HEK293 (cell line): ENCODE results near the gene ASB16.

ENCODE experiments used
- EGR2 ChIP-seq: fragments of 450-650 bp; formaldehyde crosslinking; IDR thresholded peaks from 2 replicates; pipeline ENCODE4 v1.5.1; 2016; ENCODE audit warnings: low read depth, missing biosample characterization, missing genetic modification characterization
- GFI1B ChIP-seq: fragments of 450-650 bp; formaldehyde crosslinking; IDR thresholded peaks from 2 replicates; pipeline ENCODE4 v1.5.1; 2016; ENCODE audit warnings: missing biosample characterization, missing genetic modification characterization
- GLI4 ChIP-seq: fragments of 450-650 bp; formaldehyde crosslinking; IDR thresholded peaks from 2 replicates; pipeline ENCODE4 v1.5.1; 2016; ENCODE audit warnings: missing biosample characterization, missing genetic modification characterization
- GLIS1 ChIP-seq: fragments of 450-650 bp; formaldehyde crosslinking; IDR thresholded peaks from 2 replicates; pipeline ENCODE4 v1.5.1; 2016; ENCODE audit warnings: missing biosample characterization, missing genetic modification characterization
- HOXC10 ChIP-seq: sonication (generic); formaldehyde crosslinking; IDR thresholded peaks from 2 replicates; pipeline ENCODE4 v1.8.1; 2023; ENCODE audit warnings: mild to moderate bottlenecking, missing genetic modification reagents
- KLF1 ChIP-seq: fragments of 450-650 bp; formaldehyde crosslinking; IDR thresholded peaks from 2 replicates; pipeline ENCODE4 v1.5.1; 2016; ENCODE audit warnings: missing biosample characterization, missing genetic modification characterization
- MZF1 ChIP-seq: fragments of 450-650 bp; formaldehyde crosslinking; IDR thresholded peaks from 2 replicates; pipeline ENCODE4 v1.5.1; 2017; ENCODE audit warnings: missing biosample characterization, missing genetic modification characterization, borderline replicate concordance
- YY2 ChIP-seq: fragments of 450-650 bp; formaldehyde crosslinking; IDR thresholded peaks from 2 replicates; pipeline ENCODE4 v1.5.1; 2016; ENCODE audit warnings: missing biosample characterization, missing genetic modification characterization
- ZBTB8A ChIP-seq: fragments of 450-650 bp; formaldehyde crosslinking; IDR thresholded peaks from 2 replicates; pipeline ENCODE4 v1.5.1; 2016; ENCODE audit warnings: missing biosample characterization, missing genetic modification characterization
- ZFP41 ChIP-seq: fragments of 450-650 bp; formaldehyde crosslinking; IDR thresholded peaks from 2 replicates; pipeline ENCODE4 v1.5.1; 2016; ENCODE audit warnings: missing biosample characterization, missing genetic modification characterization, borderline replicate concordance
- ZNF23 ChIP-seq: fragments of 450-650 bp; formaldehyde crosslinking; IDR thresholded peaks from 2 replicates; pipeline ENCODE4 v1.5.1; 2016; ENCODE audit warnings: missing biosample characterization, missing genetic modification characterization, borderline replicate concordance
- ZNF292 ChIP-seq: fragments of 450-650 bp; formaldehyde crosslinking; IDR thresholded peaks from 2 replicates; pipeline ENCODE4 v1.5.1; 2016; ENCODE audit warnings: low read depth, missing biosample characterization, missing genetic modification characterization, borderline replicate concordance
- ZNF560 ChIP-seq: fragments of 450-650 bp; formaldehyde crosslinking; IDR thresholded peaks from 2 replicates; pipeline ENCODE4 v1.5.1; 2017; ENCODE audit warnings: missing biosample characterization, missing genetic modification characterization, borderline replicate concordance
- ZNF561 ChIP-seq: fragments of 450-650 bp; IDR thresholded peaks from 2 replicates; pipeline ENCODE4 v1.5.1; 2018; ENCODE audit warnings: missing biosample characterization, missing genetic modification characterization, borderline replicate concordance
- ZNF621 ChIP-seq: fragments of 450-650 bp; formaldehyde crosslinking; IDR thresholded peaks from 2 replicates; pipeline ENCODE4 v1.5.1; 2017; ENCODE audit warnings: missing biosample characterization, missing genetic modification characterization
- ZNF629 ChIP-seq: fragments of 450-650 bp; formaldehyde crosslinking; IDR thresholded peaks from 2 replicates; pipeline ENCODE4 v1.5.1; 2017; ENCODE audit warnings: missing biosample characterization, missing genetic modification characterization
- ZNF658 ChIP-seq: fragments of 450-650 bp; formaldehyde crosslinking; IDR thresholded peaks from 2 replicates; pipeline ENCODE4; 2016; ENCODE audit warnings: missing biosample characterization, missing genetic modification characterization
- ZNF670 ChIP-seq: fragments of 450-650 bp; formaldehyde crosslinking; IDR thresholded peaks from 2 replicates; pipeline ENCODE4 v1.5.1; 2016; ENCODE audit warnings: missing biosample characterization, missing genetic modification characterization, low read depth
- ZNF707 ChIP-seq: fragments of 450-650 bp; formaldehyde crosslinking; IDR thresholded peaks from 2 replicates; pipeline ENCODE4 v1.5.1; 2016; ENCODE audit warnings: missing biosample characterization, missing genetic modification characterization
- ZNF776 ChIP-seq: fragments of 450-650 bp; formaldehyde crosslinking; IDR thresholded peaks from 2 replicates; pipeline ENCODE4 v1.5.0; 2017; ENCODE audit warnings: missing biosample characterization, missing genetic modification characterization, borderline replicate concordance
- ZNF830 ChIP-seq: fragments of 450-650 bp; IDR thresholded peaks from 2 replicates; pipeline ENCODE4 v1.5.0; 2018; ENCODE audit warnings: missing biosample characterization, missing genetic modification characterization, low read depth, mild to moderate bottlenecking, moderate library complexity
- TF ChIP-seq, protein P1 (sequence below): fragments of 450-650 bp; formaldehyde crosslinking; IDR thresholded peaks from 2 replicates; pipeline ENCODE4 v1.5.1; 2016; ENCODE audit warnings: missing biosample characterization, missing genetic modification characterization
- TF ChIP-seq, protein P2 (sequence below): fragments of 450-650 bp; formaldehyde crosslinking; IDR thresholded peaks from 2 replicates; pipeline ENCODE4 v1.5.1; 2016; ENCODE audit warnings: missing biosample characterization, missing genetic modification characterization
- TF ChIP-seq, protein P3 (sequence below): fragments of 450-650 bp; formaldehyde crosslinking; IDR thresholded peaks from 2 replicates; pipeline ENCODE4 v1.5.1; 2016; ENCODE audit warnings: missing biosample characterization, missing genetic modification characterization
- TF ChIP-seq, protein P4 (sequence below): fragments of 450-650 bp; formaldehyde crosslinking; IDR thresholded peaks from 2 replicates; pipeline ENCODE4 v1.5.1; 2017; ENCODE audit warnings: missing biosample characterization, missing genetic modification characterization
- TF ChIP-seq, protein P5 (sequence below): fragments of 450-650 bp; formaldehyde crosslinking; IDR thresholded peaks from 2 replicates; pipeline ENCODE4 v1.5.0; 2017; ENCODE audit warnings: missing biosample characterization, missing genetic modification characterization, borderline replicate concordance
- TF ChIP-seq, protein P6 (sequence below): fragments of 450-650 bp; formaldehyde crosslinking; IDR thresholded peaks from 2 replicates; pipeline ENCODE4 v1.5.1; 2016; ENCODE audit warnings: missing biosample characterization, missing genetic modification characterization
- TF ChIP-seq, protein P7 (sequence below): fragments of 450-650 bp; formaldehyde crosslinking; IDR thresholded peaks from 2 replicates; pipeline ENCODE4 v1.5.1; 2016; ENCODE audit warnings: missing biosample characterization, missing genetic modification characterization, low read depth

ASB16 gene

DNA sequence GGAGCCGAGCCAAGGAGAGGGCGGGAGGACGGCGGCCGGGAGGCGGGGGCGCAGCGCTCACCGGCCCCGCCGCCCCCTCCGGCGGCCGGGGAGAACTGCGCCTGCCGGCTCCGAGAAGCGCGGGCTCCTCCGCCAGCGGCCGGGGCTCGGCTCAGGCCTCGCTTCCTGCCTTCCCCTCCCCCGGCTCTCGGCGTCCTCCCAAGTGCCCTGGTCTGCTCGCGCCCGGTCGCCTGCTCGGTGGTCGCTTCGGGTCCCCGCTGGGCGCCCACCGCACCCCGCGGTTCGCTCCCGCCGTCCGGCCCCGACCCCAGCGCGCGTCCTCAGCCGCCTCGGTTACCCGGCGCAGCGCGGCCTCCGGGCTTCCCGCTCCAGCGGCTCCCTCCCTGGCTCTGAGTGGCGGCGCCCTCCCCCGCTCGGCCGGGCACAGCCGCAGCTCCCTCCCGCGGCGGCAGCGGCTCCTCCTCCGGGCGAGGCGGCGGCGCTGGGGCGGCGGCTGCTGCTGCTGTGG, 48.7 kb downstream of the ASB16 start (continued):
- TF ChIP-seq, protein P1, sequence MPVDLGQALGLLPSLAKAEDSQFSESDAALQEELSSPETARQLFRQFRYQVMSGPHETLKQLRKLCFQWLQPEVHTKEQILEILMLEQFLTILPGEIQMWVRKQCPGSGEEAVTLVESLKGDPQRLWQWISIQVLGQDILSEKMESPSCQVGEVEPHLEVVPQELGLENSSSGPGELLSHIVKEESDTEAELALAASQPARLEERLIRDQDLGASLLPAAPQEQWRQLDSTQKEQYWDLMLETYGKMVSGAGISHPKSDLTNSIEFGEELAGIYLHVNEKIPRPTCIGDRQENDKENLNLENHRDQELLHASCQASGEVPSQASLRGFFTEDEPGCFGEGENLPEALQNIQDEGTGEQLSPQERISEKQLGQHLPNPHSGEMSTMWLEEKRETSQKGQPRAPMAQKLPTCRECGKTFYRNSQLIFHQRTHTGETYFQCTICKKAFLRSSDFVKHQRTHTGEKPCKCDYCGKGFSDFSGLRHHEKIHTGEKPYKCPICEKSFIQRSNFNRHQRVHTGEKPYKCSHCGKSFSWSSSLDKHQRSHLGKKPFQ: no peak
- TF ChIP-seq GFI1B (tag by site-specific recombination) (no peak), ZNF658 (no peak), EGR2 (tag by site-specific recombination) (no peak), ZNF560 (no peak), ZBTB8A (tag by site-specific recombination) (peak; percentile 42), ZNF621 (tag by site-specific recombination) (no peak), ZFP41 (tag by site-specific recombination) (no peak), HOXC10 (CRISPR knock-in tag) (no peak), ZNF707 (tag by site-specific recombination) (no peak), YY2 (tag by site-specific recombination) (no peak), GLI4 (tag by site-specific recombination) (no peak), ZNF776 (tag by site-specific recombination) (no peak), ZNF670 (tag by site-specific recombination) (no peak), GLIS1 (no peak), ZNF561 (tag by site-specific recombination) (peak; percentile 75), ZNF830 (no peak), MZF1 (tag by site-specific recombination) (no peak), ZNF629 (tag by site-specific recombination) (no peak), ZNF292 (tag by site-specific recombination) (no peak), ZNF23 (tag by site-specific recombination) (no peak), KLF1 (tag by site-specific recombination) (no peak)
- TF ChIP-seq, protein P2, sequence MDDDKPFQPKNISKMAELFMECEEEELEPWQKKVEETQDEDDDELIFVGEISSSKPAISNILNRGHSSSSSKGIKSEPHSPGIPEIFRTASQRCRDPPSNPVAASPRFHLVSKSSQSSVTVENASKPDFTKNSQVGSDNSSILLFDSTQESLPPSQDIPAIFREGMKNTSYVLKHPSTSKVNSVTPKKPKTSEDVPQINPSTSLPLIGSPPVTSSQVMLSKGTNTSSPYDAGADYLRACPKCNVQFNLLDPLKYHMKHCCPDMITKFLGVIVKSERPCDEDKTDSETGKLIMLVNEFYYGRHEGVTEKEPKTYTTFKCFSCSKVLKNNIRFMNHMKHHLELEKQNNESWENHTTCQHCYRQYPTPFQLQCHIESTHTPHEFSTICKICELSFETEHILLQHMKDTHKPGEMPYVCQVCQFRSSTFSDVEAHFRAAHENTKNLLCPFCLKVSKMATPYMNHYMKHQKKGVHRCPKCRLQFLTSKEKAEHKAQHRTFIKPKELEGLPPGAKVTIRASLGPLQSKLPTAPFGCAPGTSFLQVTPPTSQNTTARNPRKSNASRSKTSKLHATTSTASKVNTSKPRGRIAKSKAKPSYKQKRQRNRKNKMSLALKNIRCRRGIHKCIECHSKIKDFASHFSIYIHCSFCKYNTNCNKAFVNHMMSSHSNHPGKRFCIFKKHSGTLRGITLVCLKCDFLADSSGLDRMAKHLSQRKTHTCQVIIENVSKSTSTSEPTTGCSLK (tag by site-specific recombination): no peak
- TF ChIP-seq, protein P3, sequence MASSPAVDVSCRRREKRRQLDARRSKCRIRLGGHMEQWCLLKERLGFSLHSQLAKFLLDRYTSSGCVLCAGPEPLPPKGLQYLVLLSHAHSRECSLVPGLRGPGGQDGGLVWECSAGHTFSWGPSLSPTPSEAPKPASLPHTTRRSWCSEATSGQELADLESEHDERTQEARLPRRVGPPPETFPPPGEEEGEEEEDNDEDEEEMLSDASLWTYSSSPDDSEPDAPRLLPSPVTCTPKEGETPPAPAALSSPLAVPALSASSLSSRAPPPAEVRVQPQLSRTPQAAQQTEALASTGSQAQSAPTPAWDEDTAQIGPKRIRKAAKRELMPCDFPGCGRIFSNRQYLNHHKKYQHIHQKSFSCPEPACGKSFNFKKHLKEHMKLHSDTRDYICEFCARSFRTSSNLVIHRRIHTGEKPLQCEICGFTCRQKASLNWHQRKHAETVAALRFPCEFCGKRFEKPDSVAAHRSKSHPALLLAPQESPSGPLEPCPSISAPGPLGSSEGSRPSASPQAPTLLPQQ (tag by site-specific recombination): no peak; the same call in 1 of the 2 replicates
- TF ChIP-seq, protein P4, sequence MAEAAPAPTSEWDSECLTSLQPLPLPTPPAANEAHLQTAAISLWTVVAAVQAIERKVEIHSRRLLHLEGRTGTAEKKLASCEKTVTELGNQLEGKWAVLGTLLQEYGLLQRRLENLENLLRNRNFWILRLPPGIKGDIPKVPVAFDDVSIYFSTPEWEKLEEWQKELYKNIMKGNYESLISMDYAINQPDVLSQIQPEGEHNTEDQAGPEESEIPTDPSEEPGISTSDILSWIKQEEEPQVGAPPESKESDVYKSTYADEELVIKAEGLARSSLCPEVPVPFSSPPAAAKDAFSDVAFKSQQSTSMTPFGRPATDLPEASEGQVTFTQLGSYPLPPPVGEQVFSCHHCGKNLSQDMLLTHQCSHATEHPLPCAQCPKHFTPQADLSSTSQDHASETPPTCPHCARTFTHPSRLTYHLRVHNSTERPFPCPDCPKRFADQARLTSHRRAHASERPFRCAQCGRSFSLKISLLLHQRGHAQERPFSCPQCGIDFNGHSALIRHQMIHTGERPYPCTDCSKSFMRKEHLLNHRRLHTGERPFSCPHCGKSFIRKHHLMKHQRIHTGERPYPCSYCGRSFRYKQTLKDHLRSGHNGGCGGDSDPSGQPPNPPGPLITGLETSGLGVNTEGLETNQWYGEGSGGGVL (tag by site-specific recombination): no peak
- TF ChIP-seq, protein P5, sequence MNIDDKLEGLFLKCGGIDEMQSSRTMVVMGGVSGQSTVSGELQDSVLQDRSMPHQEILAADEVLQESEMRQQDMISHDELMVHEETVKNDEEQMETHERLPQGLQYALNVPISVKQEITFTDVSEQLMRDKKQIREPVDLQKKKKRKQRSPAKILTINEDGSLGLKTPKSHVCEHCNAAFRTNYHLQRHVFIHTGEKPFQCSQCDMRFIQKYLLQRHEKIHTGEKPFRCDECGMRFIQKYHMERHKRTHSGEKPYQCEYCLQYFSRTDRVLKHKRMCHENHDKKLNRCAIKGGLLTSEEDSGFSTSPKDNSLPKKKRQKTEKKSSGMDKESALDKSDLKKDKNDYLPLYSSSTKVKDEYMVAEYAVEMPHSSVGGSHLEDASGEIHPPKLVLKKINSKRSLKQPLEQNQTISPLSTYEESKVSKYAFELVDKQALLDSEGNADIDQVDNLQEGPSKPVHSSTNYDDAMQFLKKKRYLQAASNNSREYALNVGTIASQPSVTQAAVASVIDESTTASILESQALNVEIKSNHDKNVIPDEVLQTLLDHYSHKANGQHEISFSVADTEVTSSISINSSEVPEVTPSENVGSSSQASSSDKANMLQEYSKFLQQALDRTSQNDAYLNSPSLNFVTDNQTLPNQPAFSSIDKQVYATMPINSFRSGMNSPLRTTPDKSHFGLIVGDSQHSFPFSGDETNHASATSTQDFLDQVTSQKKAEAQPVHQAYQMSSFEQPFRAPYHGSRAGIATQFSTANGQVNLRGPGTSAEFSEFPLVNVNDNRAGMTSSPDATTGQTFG (tag by site-specific recombination): no peak
- TF ChIP-seq, protein P6, sequence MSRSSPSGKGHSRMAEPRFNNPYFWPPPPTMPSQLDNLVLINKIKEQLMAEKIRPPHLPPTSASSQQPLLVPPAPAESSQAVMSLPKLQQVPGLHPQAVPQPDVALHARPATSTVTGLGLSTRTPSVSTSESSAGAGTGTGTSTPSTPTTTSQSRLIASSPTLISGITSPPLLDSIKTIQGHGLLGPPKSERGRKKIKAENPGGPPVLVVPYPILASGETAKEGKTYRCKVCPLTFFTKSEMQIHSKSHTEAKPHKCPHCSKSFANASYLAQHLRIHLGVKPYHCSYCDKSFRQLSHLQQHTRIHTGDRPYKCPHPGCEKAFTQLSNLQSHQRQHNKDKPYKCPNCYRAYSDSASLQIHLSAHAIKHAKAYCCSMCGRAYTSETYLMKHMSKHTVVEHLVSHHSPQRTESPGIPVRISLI: no peak
- TF ChIP-seq, protein P7, sequence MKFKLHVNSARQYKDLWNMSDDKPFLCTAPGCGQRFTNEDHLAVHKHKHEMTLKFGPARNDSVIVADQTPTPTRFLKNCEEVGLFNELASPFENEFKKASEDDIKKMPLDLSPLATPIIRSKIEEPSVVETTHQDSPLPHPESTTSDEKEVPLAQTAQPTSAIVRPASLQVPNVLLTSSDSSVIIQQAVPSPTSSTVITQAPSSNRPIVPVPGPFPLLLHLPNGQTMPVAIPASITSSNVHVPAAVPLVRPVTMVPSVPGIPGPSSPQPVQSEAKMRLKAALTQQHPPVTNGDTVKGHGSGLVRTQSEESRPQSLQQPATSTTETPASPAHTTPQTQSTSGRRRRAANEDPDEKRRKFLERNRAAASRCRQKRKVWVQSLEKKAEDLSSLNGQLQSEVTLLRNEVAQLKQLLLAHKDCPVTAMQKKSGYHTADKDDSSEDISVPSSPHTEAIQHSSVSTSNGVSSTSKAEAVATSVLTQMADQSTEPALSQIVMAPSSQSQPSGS (tag by site-specific recombination): no peak
